GM13976 (cell line): ENCODE results near the gene SLC13A4.

Experiments used
- DNase-seq: peaks from one replicate; pipeline ENCODE4 v3.0.0; 2012; ENCODE audit warnings: low spot score
- in situ Hi-C: fragments of 300-500 bp; cut with MboI; formaldehyde crosslinking; loops from one replicate; pipeline ENCODE4 v1.12.0; 2022; ENCODE audit warnings: low sequenced_read_pairs, mixed read lengths, inconsistent platforms; ENCODE audit not compliant: unreplicated experiment
- TF ChIP-seq, protein P1 (sequence below): IDR thresholded peaks from 2 replicates; pipeline ENCODE4 v1.5.1; 2012; ENCODE audit warnings: borderline replicate concordance, mild to moderate bottlenecking; ENCODE audit not compliant: insufficient read depth; ENCODE audit errors: extremely low read depth, missing control alignments, control extremely low read depth

The SLC13A4 gene

DNA sequence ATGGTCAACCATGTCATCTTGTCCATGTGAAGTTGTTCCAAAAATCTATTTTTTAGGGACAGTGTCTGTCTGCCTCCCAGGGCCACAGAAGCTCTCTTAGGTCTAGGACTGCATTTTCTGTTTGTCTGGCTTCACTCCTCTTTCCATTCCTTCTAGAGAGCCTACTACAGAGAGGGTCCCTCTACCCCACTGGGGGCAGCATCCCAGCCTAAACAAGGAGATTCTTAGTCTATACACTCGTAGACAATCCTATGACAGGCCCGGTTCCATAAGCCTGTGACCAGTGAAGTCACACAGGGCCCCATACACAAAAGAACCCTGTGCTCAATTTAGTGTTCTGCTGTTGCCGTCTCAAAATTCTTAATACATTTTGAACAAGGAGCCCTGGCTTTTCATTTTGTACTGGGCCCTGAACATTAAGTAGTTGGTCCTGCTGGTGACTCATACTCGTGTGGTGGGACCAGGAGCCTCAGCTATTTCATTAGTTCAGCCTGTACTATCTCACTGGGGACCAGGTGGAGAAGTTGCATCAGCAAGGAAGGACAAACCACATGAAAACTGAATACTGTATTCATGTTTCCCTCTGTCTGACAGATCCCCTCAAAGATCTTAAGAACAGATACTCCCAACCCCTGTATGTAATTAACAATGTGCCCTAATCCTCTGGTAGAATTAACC, 44.1 kb upstream of the SLC13A4 start:
- in situ Hi-C loops = no loop called here
- DNase-seq = no peak
- TF ChIP-seq, protein P1, sequence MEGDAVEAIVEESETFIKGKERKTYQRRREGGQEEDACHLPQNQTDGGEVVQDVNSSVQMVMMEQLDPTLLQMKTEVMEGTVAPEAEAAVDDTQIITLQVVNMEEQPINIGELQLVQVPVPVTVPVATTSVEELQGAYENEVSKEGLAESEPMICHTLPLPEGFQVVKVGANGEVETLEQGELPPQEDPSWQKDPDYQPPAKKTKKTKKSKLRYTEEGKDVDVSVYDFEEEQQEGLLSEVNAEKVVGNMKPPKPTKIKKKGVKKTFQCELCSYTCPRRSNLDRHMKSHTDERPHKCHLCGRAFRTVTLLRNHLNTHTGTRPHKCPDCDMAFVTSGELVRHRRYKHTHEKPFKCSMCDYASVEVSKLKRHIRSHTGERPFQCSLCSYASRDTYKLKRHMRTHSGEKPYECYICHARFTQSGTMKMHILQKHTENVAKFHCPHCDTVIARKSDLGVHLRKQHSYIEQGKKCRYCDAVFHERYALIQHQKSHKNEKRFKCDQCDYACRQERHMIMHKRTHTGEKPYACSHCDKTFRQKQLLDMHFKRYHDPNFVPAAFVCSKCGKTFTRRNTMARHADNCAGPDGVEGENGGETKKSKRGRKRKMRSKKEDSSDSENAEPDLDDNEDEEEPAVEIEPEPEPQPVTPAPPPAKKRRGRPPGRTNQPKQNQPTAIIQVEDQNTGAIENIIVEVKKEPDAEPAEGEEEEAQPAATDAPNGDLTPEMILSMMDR = no peak

DNA sequence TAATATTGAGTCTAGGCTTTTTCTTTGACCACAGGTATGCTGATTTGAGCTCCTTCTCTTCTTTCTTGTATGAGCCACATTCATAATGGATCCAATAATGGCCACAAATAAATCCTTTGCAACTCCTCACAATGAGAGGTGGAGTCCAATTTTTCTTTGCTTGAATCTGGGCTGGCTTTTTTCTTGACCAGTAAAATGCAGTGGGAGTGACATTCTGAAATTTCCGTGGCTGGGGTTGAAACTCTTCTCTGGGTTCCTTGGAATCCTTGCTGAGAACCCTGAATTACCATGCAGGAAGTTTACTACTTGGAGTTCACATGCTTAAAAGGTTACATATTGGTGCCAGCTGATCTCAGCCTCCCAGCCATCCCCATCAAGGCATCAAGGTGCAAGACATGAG, 43.1 kb upstream of the SLC13A4 start:
- in situ Hi-C loops = no loop called here
- DNase-seq = no peak
- TF ChIP-seq, protein P1 = no peak

DNA sequence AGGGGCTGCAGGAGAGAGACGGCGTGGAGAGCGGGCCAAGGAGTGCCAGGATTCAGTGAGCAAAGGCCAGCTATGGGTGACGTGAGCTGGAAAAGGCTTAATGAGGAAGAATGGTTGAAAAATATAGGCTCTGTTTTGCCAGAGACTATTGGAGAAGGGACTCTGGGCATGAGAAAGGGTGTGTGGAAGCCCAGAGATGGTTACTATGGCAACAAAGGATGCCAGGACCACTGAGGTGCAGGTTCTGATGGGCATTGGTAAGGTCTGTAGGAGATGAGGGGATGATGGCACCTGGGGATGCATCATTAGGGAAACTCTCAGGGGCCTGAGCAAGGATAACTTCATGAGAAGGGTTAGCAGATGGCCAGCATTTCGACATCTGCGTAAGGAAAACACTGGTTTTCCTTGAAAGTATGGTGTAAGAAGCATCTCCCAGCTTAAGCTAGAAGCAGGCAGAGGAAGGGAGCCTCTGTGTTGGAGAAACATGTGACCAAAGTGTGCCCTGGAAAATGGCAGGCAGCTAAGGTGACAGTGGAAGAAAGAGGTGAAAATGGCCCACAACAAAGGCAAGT, 42.2 kb upstream of the SLC13A4 start:
- in situ Hi-C loops = no loop called here
- no peak for DNase-seq

DNA sequence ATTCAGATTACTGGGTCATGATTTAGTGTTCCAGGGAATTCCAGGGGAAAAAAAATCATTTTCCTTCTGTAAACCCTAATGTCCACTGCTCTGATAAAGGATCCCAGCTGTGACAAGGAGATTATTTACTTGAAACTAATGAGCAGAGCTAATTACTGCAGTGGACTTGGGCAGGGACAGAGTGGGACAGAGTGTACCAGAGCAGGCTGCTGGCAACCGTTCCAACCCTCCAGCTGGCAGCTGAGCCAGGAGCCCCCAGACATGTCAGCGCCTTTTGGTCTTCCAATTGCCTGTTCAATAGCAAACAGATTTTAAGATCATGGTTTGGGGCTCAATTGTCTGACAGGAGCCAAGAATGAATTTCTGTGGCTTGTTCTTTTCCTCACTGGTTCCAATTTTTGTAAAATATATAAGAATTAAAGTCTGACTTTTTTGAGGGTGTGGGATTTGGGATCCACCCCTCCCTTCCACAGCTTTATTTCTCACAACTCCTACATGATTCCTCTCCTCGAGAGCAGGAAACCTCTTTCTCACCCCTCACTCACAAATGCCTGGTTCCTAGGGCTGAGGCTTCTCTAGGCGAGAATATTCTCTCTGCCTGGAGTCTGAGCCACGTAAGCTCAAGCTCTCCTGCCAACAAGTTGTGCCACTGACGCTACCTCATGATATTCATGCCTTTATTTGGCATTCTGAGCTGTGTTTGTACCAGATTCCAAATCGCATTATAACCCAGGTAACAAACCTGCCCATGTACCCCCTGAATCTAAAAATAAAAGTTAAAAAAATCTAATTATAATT, 41.2 kb upstream of the SLC13A4 start:
- DNase-seq = no peak
- TF ChIP-seq, protein P1 = no peak
- in situ Hi-C loops = no loop called here

More for the DNA sequence above, 42.2 kb upstream of the SLC13A4 start:
- TF ChIP-seq, protein P1 = no peak

DNA sequence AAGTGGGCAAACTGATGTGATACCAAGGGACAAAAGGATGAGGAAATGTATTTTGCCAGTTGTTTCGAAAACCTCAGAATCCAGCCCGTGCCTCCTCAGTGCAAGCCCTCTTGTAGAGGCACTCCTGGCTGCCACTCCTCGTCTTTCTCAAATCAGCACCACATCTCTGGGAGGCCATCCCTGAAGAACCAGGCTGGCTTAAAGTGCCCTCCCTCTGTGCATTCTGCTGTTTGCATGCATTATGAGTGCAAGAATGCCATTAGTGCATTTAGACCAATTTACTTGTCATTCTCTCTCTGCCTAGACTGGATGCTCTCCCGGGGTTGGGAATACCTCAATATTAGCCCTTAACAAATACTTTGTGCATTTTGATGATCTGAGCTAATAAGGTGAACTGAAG, 40.5 kb upstream of the SLC13A4 start:
- no peak for DNase-seq
- TF ChIP-seq, protein P1 = no peak
- in situ Hi-C loops = no loop called here

DNA sequence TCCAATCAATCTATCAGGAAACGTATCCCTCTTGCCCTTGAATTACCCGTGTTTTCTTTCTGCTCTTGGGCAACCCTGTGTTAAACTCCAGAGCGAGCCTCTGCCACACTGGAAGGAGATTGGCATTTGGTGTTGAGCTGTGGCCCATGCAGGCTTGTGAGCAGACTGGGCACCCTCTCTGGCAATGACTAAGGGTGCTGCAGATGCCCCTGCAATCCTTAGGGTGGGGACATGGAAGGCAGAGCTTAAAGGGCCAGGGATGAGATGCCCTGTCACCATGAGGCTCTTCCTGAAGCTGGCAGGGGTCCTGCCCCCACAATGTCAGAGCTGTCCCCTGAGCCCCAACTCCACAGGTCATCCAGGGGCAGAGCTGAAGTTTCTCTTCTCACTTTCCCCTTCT, 40.1 kb upstream of the SLC13A4 start:
- DNase-seq = no peak
- TF ChIP-seq, protein P1 = no peak
- in situ Hi-C loops = no loop called here
